ENCODE measurements around the gene HERC2.
A peak's percentile ranks its signal among the peaks of the same experiment; 100 is the strongest.

Gene HERC2

DNA sequence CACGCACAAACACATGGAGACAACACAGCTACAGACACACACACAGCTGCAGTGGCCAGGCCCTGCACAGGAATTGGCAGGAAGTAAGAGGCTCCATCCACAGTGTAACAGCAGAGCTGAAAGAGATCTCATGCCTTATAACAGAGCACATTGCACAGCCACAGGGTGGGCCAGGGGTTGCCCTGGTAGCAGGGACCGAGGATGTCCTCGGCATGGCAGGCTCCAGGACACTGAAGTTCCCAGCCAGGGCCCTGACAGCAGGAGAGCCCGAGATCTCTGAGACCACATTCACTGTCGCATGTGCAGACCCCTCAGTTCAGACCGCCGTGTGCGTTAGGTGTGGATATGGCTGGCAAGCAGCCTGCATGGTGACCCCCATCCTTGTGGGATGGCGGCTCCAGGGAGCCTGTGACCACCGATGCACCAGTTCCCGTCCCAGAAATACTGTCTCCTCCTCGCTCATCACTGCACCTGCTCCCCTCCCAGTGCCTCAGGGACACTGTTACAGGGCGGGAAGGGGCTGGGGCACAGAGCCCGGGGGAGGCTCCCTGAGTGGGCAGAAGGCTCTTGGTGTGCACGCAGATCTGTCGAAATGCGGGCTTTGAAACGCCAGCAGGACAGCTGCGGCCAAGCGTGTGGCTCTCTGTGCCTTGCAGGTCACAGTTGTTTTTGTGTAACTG, 221.3 kb downstream of the HERC2 start:
- no peak for TF ChIP-seq CTCF (IDR thresholded peaks at IDR 0.05)

DNA sequence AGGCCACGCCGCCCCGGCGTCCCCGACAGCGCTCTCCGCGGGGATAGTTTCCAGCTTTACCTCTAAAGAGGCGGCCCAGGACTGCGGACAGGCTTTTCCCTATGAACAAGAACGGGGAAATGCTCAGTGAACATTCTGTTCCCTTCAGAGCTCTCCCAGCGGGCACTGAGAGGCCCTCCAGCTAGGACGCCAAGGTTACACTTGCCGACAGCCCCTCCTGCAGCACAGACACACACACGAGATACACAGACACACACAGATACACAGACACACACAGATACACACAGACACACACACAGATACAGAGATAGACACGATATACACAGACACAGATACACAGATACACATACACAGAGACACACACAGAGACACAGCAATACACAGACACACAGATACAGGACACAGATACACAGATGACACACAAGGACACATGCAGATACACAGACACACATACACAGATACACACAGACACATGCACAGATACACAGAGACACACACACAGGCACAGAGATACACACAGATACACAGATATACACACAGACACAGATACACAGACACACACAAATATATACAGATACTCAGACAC, 222.3 kb downstream of the HERC2 start:
- TF ChIP-seq CTCF (IDR thresholded peaks at IDR 0.05), result no peak

DNA sequence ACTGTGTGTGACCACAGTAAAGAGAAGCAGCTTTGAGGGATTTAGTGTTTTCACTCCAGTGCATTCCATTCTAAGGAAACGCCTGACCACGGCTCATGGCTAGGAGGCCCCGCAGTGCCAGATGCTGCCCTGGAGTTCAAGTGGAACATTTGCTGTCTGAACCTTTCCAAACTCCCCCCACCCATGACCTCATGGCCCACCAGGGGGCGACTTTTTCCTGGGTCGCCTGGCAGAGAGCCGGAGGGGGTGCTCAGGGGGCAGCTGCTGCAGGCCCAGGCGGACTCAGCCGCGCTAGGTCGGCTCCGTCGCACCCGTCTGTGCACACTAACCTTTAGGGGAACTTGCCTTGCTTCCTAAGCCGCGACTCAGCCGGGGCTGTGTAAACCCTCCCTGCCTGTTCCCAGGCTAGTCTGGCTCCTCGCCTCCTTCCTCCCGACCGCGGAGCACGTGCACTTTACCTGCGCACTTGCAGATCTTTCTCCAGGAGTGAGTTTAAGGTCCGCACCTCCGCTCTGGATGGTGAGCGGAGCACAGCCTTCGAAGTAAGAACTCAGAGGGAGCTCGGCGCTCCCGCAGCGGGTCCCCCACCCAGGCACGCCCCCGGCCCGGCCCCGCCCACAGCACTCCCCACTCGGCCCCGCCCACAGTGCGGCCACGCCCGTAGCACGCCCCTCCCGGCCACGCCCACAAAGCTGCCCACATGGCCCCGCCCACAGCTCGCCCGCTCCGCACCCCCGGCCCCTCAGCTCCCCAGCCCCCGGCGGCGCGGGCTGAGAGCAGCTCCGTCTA, 223.0 kb downstream of the HERC2 start, which contains the start of gene OCA2:
Gene OCA2, minus strand, starts transcription at position 550 of the 789 bp plus-strand sequence. CDS start 17,441 bp downstream, outside the sequence.
- peak; percentile 17; the same call in 1 of the 2 replicates for TF ChIP-seq CTCF (IDR thresholded peaks at IDR 0.05)

- no peak for TF ChIP-seq CTCF (IDR thresholded peaks at IDR 0.05)
These were observed 223.6 kb downstream of the HERC2 start for GRCh38 chr15:28098360-28098765.

DNA sequence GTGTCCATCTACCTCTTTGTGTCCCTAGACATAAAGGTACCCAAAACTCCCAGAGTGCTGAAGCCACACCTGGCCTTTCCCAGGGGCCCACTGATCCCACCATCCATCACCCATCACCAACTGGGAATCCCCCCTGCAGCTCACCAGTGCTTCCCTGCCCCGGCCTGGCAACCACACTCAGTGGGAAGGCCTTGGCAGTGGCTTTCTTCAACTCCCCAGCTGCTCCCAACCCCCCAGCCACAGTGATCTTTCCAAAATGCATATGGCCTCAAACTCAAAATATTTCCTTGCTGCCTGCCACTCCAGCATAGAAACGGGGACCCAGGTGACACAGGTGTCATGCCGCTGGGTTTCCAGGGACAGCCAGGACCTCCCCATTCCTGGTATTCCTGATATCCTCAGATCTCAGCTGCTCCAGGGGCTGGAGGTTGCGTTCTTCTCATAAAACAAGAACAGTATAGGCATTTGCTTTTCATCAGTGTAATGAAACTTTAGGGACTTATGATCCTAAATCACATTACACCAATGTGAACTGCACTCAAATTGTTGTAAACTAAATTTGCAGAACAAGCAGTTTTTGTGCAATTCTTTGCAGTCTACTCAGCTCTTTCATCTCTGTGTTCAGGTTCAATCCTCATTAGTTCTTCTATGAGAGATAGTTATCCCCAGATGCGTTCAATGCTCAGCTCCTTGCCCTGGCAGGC, 224.2 kb downstream of the HERC2 start:
- no peak for TF ChIP-seq CTCF (IDR thresholded peaks at IDR 0.05)

GRCh38 chr15:28096670-28097431, 225.1 kb downstream of the HERC2 start:
- no peak for TF ChIP-seq CTCF (IDR thresholded peaks at IDR 0.05)

DNA sequence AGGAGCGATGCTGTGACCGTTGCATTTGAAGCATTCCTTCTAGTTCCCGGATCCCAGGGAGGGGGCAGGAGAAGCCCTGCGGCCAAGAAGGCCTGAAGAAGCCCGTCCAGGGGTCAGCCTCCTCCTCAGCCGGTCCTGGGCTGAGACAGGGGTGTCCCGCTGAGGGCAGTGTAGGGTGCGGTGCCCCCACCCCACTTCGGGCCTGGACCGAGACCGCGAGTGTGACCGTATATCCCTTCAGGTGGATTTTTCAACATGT, 225.6 kb downstream of the HERC2 start:
- no peak for TF ChIP-seq CTCF (IDR thresholded peaks at IDR 0.05)
